ENCODE data around the gene ADCY2. TPM values are rescaled to one million over a fixed set of nuclear protein-coding genes. Genes with fewer than 3 reads are reported as not detected.

The ADCY2 gene
- total RNA-seq, 4 donors from 2014 or later: 5.7 to 18.5 (median 7.8) TPM

GRCh38 chr5:7837403-7837802, 441.5 kb downstream of the ADCY2 start:
- TF ChIP-seq, protein P1, sequence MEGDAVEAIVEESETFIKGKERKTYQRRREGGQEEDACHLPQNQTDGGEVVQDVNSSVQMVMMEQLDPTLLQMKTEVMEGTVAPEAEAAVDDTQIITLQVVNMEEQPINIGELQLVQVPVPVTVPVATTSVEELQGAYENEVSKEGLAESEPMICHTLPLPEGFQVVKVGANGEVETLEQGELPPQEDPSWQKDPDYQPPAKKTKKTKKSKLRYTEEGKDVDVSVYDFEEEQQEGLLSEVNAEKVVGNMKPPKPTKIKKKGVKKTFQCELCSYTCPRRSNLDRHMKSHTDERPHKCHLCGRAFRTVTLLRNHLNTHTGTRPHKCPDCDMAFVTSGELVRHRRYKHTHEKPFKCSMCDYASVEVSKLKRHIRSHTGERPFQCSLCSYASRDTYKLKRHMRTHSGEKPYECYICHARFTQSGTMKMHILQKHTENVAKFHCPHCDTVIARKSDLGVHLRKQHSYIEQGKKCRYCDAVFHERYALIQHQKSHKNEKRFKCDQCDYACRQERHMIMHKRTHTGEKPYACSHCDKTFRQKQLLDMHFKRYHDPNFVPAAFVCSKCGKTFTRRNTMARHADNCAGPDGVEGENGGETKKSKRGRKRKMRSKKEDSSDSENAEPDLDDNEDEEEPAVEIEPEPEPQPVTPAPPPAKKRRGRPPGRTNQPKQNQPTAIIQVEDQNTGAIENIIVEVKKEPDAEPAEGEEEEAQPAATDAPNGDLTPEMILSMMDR (IDR thresholded peaks at IDR 0.05; ENCODE audit: low read depth): no peak

DNA sequence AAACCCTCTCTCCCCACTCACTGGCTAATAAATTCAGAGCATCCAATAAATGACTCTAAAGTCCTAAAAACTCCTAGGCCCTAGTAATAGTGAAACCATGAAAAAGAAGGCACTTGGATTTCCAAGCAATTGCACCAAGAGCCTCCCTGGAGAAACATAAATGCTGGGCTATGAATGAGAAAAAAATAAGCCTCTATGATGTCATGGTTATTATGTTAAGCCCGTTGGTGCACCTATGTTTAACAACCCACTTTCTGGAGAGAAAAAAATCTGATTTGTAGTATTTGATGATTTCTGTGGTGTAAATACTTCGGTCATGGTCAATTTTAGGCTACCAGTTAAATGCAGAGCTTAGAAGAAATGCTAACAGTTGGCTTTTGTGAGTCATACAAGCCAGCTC, 446.6 kb downstream of the ADCY2 start:
- TF ChIP-seq, protein P1 (IDR thresholded peaks at IDR 0.05; ENCODE audit: low read depth): no peak

DNA sequence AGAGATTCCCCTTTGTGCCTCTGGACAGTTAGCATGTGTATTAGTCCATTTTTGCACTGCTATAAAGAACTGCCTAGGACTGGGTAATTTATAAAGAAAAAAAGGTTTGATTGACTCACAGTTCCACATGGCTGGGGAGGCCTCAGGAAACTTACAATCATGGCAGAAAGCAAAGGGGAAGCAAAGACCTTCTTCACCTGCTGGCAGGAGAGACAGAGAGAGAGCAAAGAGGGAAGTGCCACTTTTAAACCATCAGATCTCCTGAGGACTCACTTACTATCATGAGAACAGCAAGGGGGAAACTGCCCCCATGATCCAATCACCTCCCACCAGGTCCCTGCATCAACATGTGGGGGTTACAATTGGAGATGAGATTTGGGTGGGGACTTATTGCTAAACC, 449.0 kb downstream of the ADCY2 start:
- TF ChIP-seq, protein P1 (IDR thresholded peaks at IDR 0.05; ENCODE audit: low read depth): no peak

DNA sequence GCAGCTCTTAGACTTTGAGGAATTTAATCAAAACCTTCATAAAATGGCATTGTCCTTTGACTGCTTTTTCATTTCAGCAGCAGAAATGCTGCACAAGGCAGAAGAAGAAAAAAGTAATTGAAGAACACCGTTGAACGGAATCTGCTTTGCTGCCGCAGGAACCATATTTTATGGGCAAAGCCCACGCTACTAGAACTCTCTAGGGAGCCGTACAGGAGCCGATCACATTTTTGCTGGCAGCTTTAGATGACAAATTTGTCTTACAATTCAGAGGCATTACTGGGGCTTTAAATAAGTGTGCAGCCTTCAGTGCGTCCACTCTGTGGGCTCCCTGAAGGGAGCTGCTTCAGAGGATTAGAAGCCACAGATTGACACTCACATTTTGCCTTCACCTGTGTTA, 449.6 kb downstream of the ADCY2 start:
- TF ChIP-seq, protein P1 (IDR thresholded peaks at IDR 0.05; ENCODE audit: low read depth): no peak

DNA sequence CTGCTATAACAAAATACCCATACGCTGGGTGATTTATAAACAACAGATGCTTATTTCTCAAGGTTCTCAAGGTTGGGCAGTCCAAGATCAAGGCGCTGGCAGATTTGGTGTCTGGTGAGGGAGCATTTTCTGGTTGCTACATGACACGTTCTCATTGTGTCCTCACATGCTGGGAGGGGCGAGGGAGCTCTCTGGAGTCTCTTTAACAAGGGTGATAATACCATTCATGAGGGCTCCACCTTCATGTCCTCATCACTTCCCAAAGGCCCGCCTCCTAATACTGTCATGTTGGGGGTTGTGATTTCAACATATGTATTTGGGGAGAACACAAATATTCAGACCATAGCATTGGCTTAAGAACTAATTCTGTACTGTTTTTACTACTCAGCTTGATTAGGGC, 450.4 kb downstream of the ADCY2 start:
- TF ChIP-seq, protein P1 (IDR thresholded peaks at IDR 0.05; ENCODE audit: low read depth): no peak

DNA sequence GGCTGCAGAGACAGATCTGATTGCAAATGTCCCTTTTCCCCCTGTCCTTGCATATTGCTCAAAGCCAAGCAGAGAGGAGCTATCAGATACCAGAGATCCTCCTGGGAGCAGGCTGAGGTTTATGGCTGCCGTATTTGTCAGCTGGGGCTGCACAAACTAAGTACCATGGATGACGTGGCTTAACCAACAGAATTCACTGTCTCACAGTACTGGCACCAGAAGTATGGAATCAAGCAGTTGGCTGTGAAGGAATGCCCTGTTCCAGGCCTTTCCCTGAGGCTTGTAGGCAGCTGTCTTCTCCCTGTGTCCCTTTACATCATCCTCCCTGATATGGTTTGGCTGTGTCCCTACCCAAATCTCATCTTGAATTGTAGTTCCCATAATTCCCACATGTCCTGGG, 452.4 kb downstream of the ADCY2 start:
- TF ChIP-seq, protein P1 (IDR thresholded peaks at IDR 0.05; ENCODE audit: low read depth): no peak

DNA sequence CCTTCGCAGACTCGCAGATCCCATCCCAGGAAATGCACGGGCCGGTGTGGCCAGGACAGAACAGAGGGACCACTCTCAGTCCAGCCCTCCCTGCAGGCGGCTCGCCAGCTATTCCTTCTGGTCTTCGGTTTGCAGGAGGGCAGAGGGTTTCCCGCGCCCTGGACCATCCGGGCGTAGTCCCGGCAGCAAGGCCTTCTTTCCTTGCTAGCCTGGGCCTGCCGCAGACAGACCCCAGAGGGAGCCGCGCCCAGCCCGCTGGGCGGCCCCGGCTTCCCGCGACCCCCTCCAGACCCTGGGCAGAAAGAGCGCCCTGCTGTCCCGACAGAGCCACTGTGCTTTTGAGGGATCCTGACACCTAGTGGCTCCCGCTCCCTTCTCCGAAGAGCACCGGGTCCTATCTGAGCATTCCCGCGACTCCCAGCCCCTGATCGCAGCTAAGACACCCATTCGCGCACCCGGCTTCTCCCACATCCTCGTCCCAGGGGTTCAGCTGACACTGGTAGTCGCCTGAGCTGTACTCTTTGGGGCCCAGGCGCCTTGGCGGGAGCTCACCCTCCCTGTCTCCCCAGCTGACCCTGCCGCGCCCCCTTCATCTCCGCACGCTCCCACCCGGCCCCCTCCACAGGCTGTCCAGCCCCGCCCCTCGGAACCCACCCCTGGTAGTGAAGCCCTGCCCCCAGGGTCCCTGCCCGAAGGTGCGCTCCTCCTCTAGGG, 453.9 kb downstream of the ADCY2 start:
- TF ChIP-seq, protein P1 (IDR thresholded peaks at IDR 0.05; ENCODE audit: low read depth): no peak
